ENCODE results near the gene OR6K3. TPM values are rescaled to one million over a fixed set of nuclear protein-coding genes. Genes with fewer than 3 reads are reported as not detected.

The OR6K3 gene
- total RNA-seq, 1 experiment from 2014 or later: not detected

DNA sequence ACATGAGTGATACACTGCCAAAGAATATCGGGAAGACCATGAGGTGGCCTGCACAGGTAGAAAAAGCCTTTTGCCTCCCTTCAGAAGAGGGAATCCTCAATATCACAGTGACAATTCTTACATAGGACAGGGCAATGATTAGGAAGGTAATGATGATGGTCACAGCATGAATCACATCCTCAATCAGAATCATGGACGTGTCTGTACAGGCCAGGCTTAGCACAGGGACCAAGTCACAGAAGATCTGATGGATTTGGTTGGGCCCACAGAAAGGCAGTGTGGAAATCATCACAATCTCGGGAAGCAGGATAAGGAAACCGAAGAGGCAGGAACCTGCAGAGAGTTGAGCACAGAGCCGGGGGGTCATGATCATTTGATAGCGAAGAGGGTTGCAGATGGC, 3.2 kb downstream of the OR6K3 start:
- Histone ChIP-seq H3K36me3 (ENCODE audit: control insufficient read depth, insufficient read depth, low read length) (no peaks in the 10 kb centered on the region), H3K4me3 (ENCODE audit: low read depth in 2 of 2, low read length in 2 of 2) (no peak overlapping the region), H3K4me1 (ENCODE audit: control insufficient read depth, insufficient read depth, low read length) (no peaks in the 10 kb centered on the region), H3K27ac (ENCODE audit: low read length) (no peak overlapping the region), H3K9me3 (ENCODE audit: control insufficient read depth, insufficient read depth, low read depth, low read length) (no peaks in the 10 kb centered on the region), H3K27me3 (ENCODE audit: control insufficient read depth, insufficient read depth, low read length) (no peaks in the 10 kb centered on the region)
- no peak for ATAC-seq
- DNase-seq (ENCODE audit: low read depth, low spot score): no peak
- in situ Hi-C loops (cut with HindIII; ENCODE audit: low pct_unique_long_range_greater_than_20kb, low sequenced_read_pairs) (no loop called here), intact Hi-C loops (cut with micrococcal nuclease; ENCODE audit: unreplicated experiment) (no loop called here)
- BruUV-seq (replicated peaks): no TSS peak
- ChIA-PET POLR2A (no interaction called here), CTCF (no interaction called here)
- TF ChIP-seq CTCF (IDR thresholded peaks at IDR 0.05): no peak
- no peak for TF ChIP-seq POLR2AphosphoS5 (IDR thresholded peaks at IDR 0.05; ENCODE audit: low read depth, low read length)
- TF ChIP-seq REST (IDR thresholded peaks at IDR 0.05; ENCODE audit: insufficient read depth in 1 of 2, low read depth in 2 of 2, low read length in 1 of 2): no peak
- TF ChIP-seq TCF7L2 (IDR thresholded peaks at IDR 0.05; ENCODE audit: low read depth, low read length): no peak
- no peak for TF ChIP-seq SIN3A (IDR thresholded peaks at IDR 0.05; ENCODE audit: borderline replicate concordance, insufficient read depth, low read depth, low read length)

- Histone ChIP-seq H3K27me3 (ENCODE audit: control insufficient read depth, insufficient read depth, low read length) (no peaks in the 10 kb centered on the region), H3K9me3 (ENCODE audit: control insufficient read depth, insufficient read depth, low read depth, low read length) (no peaks in the 10 kb centered on the region), H3K27ac (ENCODE audit: low read length) (no peak overlapping the region), H3K4me1 (ENCODE audit: control insufficient read depth, insufficient read depth, low read length) (no peaks in the 10 kb centered on the region), H3K4me3 (ENCODE audit: low read depth in 2 of 2, low read length in 2 of 2) (no peak overlapping the region), H3K36me3 (ENCODE audit: control insufficient read depth, insufficient read depth, low read length) (no peaks in the 10 kb centered on the region)
- intact Hi-C loops (cut with micrococcal nuclease; ENCODE audit: unreplicated experiment): no loop called here
- ATAC-seq (no peak), DNase-seq (ENCODE audit: low read depth, low spot score) (no peak)
- POLR2A ChIA-PET: no interaction called here
- TF ChIP-seq CTCF (IDR thresholded peaks at IDR 0.05): no peak
- TF ChIP-seq POLR2AphosphoS5 (IDR thresholded peaks at IDR 0.05; ENCODE audit: low read depth, low read length): no peak
- no peak for TF ChIP-seq REST (IDR thresholded peaks at IDR 0.05; ENCODE audit: insufficient read depth in 1 of 2, low read depth in 2 of 2, low read length in 1 of 2)
- TF ChIP-seq TCF7L2 (IDR thresholded peaks at IDR 0.05; ENCODE audit: low read depth, low read length): no peak
- TF ChIP-seq SIN3A (IDR thresholded peaks at IDR 0.05; ENCODE audit: borderline replicate concordance, insufficient read depth, low read depth, low read length): no peak
- no TSS peak for BruUV-seq (replicated peaks)
- CTCF ChIA-PET: no interaction called here
- in situ Hi-C loops (cut with HindIII; ENCODE audit: low pct_unique_long_range_greater_than_20kb, low sequenced_read_pairs): no loop called here
Observed at GRCh38 chr1:158716335-158716734, 4.2 kb downstream of the OR6K3 start.

Measured in Panc1 (cell line).